K562 (cell line): ENCODE measurements around the gene BNIPL. TPM values are rescaled to one million over a fixed set of nuclear protein-coding genes. Genes with fewer than 3 reads are reported as not detected.

ENCODE experiments used
- ATAC-seq: fragments of 200-7000 bp; cut with Tn5 transposase; 3 replicates; pipeline ENCODE4 v1.9.1; 2020; ENCODE audit warnings: moderate library complexity
- BruUV-seq: library from RNA; stranded (reverse); fragments of 400-500 nt; replicated peaks from 2 replicates; lab custom pipeline; 2021; lab: Mats Ljungman, UMichigan
- CTCF ChIA-PET: fragments of 300-600 bp; formaldehyde crosslinking; extraction: SDS; loops from one replicate; lab custom pipeline; 2021; ENCODE audit warnings: low intra/inter-chr PET ratio; lab: Yijun Ruan, JAX
- POLR2A ChIA-PET: fragments of 300-600, 350-650 bp; sonication (Branson Sonifier 250); formaldehyde crosslinking; extraction: SDS; loops from one replicate; lab custom pipeline; 2021; ENCODE audit warnings: antibody characterized with exemption, inconsistent platforms; lab: Yijun Ruan, JAX
- DNase-seq, 4 experiments: peaks; one replicate each; pipeline versions ENCODE4 v3.0.0 to v3.0.0-alpha.2; 2011 to 2018; ENCODE audit warnings: low spot score in 3 of 4, mixed read lengths in 3 of 4; ENCODE audit errors: extremely low read depth in 1 of 4
- FAIRE-seq: peaks from 2 replicates; lab custom pipeline; 2011; peaks lifted over from hg19 to GRCh38; lab: Jason Lieb, UNC
- H2AFZ ChIP-seq: 2 replicates; pipeline ENCODE4 v1.6.0; 2011; ENCODE audit warnings: low read depth, low read length, control low read depth, inconsistent platforms
- H3K27ac ChIP-seq: fragments of 200-600 bp; 3 replicates; pipeline ENCODE4 v1.8.0; 2011; ENCODE audit warnings: low read depth, mild to moderate bottlenecking, control low read depth, inconsistent platforms, low read length, moderate library complexity, mixed read lengths; ENCODE audit errors: extremely low read depth
- H3K27me3 ChIP-seq, 2 experiments: fragments of 300-600 bp in 1 of 2; 2 replicates in 1 of 2; 3 replicates in 1 of 2; pipeline versions ENCODE4 v1.6.0 to v1.8.0; 2011; ENCODE audit warnings: inconsistent platforms in 2 of 2, low read length in 2 of 2, mild to moderate bottlenecking in 1 of 2, mixed read lengths in 1 of 2, moderate library complexity in 1 of 2; ENCODE audit not compliant: control insufficient read depth in 2 of 2, insufficient read depth in 2 of 2
- H3K36me3 ChIP-seq: fragments of 300-600 bp; 3 replicates; pipeline ENCODE4 v1.8.0; 2011; ENCODE audit warnings: mild to moderate bottlenecking, low read length, inconsistent platforms; ENCODE audit not compliant: control insufficient read depth, insufficient read depth
- H3K4me1 ChIP-seq, 2 experiments: fragments of 200-600 bp in 1 of 2; replicated peaks in 1 of 2; 2 replicates in 1 of 2; 3 replicates in 1 of 2; pipeline versions ENCODE4 v1.5.1 to v1.8.0; 2011; ENCODE audit warnings: inconsistent platforms in 2 of 2, low read length in 2 of 2, mild to moderate bottlenecking in 1 of 2, mixed read lengths in 1 of 2, moderate library complexity in 1 of 2; ENCODE audit not compliant: control insufficient read depth in 2 of 2, insufficient read depth in 2 of 2
- H3K4me2 ChIP-seq: 2 replicates; pipeline ENCODE4 v1.6.1; 2011; ENCODE audit warnings: low read length, control low read depth, inconsistent platforms, mixed read lengths; ENCODE audit not compliant: insufficient read depth
- H3K4me3 ChIP-seq: fragments of 200-600 bp; sonication (generic), shearing (Covaris generic); 2 replicates; pipeline ENCODE4 v1.5.1; 2016; ENCODE audit warnings: control low read depth, inconsistent platforms
- H3K79me2 ChIP-seq: fragments of 200-600 bp; 3 replicates; pipeline ENCODE4 v1.8.0; 2011; ENCODE audit warnings: low read length, inconsistent platforms; ENCODE audit not compliant: control insufficient read depth, insufficient read depth
- H3K9ac ChIP-seq, 2 experiments: 2 replicates each; pipeline versions ENCODE4 v1.6.0 to v1.6.1; 2011; ENCODE audit warnings: low read depth in 2 of 2, low read length in 2 of 2, control low read depth in 1 of 2, inconsistent platforms in 1 of 2, mild to moderate bottlenecking in 1 of 2, mixed read lengths in 1 of 2; ENCODE audit not compliant: insufficient read depth in 1 of 2
- H3K9me1 ChIP-seq: one replicate; pipeline ENCODE4 v1.6.0; 2011; ENCODE audit warnings: inconsistent platforms, mild to moderate bottlenecking, low read length, moderate library complexity; ENCODE audit not compliant: control insufficient read depth, insufficient read depth
- H3K9me3 ChIP-seq: replicated peaks from 2 replicates; pipeline ENCODE4 v1.5.1; 2011; ENCODE audit warnings: low read depth, low read length, inconsistent platforms; ENCODE audit not compliant: control insufficient read depth, insufficient read depth
- H4K20me1 ChIP-seq: replicated peaks from 2 replicates; pipeline ENCODE4 v1.6.1; 2011; ENCODE audit warnings: low read length, inconsistent platforms, mixed read lengths; ENCODE audit not compliant: control insufficient read depth, insufficient read depth
- BCOR ChIP-seq: fragments of 450-650 bp; IDR thresholded peaks from 2 replicates; pipeline ENCODE4 v1.6.1; 2016
- CXXC5 ChIP-seq: fragments of 250-450 bp; sonication (Bioruptor Pico); IDR thresholded peaks from 2 replicates; pipeline ENCODE4 v1.8.0; 2022; ENCODE audit warnings: inconsistent platforms, mild to moderate bottlenecking, moderate library complexity
- KLF13 ChIP-seq: fragments of 450-650 bp; IDR thresholded peaks from 2 replicates; pipeline ENCODE4 v1.6.1; 2016; ENCODE audit warnings: missing genetic modification characterization, low read depth, mild to moderate bottlenecking, missing compliant biosample characterization, moderate library complexity, borderline replicate concordance
- MTA2 ChIP-seq: fragments of 450-650 bp; IDR thresholded peaks from 2 replicates; pipeline ENCODE4 v1.6.1; 2016; ENCODE audit warnings: low read depth
- POLR2A ChIP-seq: fragments of 450-650 bp; conservative IDR thresholded peaks from 2 replicates; pipeline ENCODE4 v1.6.1; 2016
- PURB ChIP-seq: sonication (generic); formaldehyde crosslinking; IDR thresholded peaks from 2 replicates; pipeline ENCODE4 v1.9.0; 2021; ENCODE audit warnings: low read depth, mild to moderate bottlenecking, missing genetic modification reagents
- SP1 ChIP-seq: sonication (generic); formaldehyde crosslinking; IDR thresholded peaks from 2 replicates; pipeline ENCODE4 v1.8.1; 2022; ENCODE audit warnings: mild to moderate bottlenecking, missing genetic modification reagents
- SRF ChIP-seq, 2 experiments: fragments of 250-450, 450-650 bp in 1 of 2; sonication (Bioruptor Pico) in 1 of 2; sonication (generic) in 1 of 2; formaldehyde crosslinking; IDR thresholded peaks; 2 replicates each; pipeline versions ENCODE4 v1.5.0 to v1.5.1; 2020 to 2022; ENCODE audit warnings: mild to moderate bottlenecking in 1 of 2, missing genetic modification reagents in 1 of 2
- U2AF2 ChIP-seq: fragments of 200-400 bp; formaldehyde crosslinking; optimal IDR thresholded peaks from 2 replicates; pipeline ENCODE3; 2017; ENCODE audit warnings: low read depth, mild to moderate bottlenecking, low read length
- ZKSCAN1 ChIP-seq: fragments of 150-350 bp; IDR thresholded peaks from 2 replicates; pipeline ENCODE4 v1.6.1; 2016; ENCODE audit warnings: low read depth, low read length
- ZNF224 ChIP-seq: sonication (generic); formaldehyde crosslinking; IDR thresholded peaks from 2 replicates; pipeline ENCODE4 v1.8.0; 2022; ENCODE audit warnings: mild to moderate bottlenecking, missing genetic modification reagents
- ZNF23 ChIP-seq: fragments of 250-450 bp; sonication (Bioruptor Pico); IDR thresholded peaks from 2 replicates; pipeline ENCODE4 v1.4.0; 2020; ENCODE audit warnings: mild to moderate bottlenecking
- WGBS: fragments of 100-300 bp; shearing (Covaris generic); methylation state at CpG from one replicate; pipeline ENCODE4 v1.1.6; 2016; ENCODE audit warnings: low coverage, mixed read lengths; ENCODE audit not compliant: insufficient coverage; ENCODE audit errors: missing lambda C conversion rate; 5-methylcytosine and 5-hydroxymethylcytosine counted together
- in situ Hi-C: fragments of 300-500 bp; cut with MboI; formaldehyde crosslinking; loops from 4 replicates; pipeline ENCODE4 v1.15.0; 2018; ENCODE audit warnings: inconsistent platforms, mixed read lengths
- intact Hi-C: fragments of 100-400 bp; cut with micrococcal nuclease; formaldehyde crosslinking; loops from 2 replicates; pipeline ENCODE4 v1.14.2; 2022
- polyA plus RNA-seq, 8 experiments: library from polyadenylated mRNA; depleted of rRNA in 4 of 8; stranded (reverse) in 5 of 8; unstranded in 3 of 8; fragments of >200 nt; fragmentation: Nextera tagmentation in 2 of 8; fragmentation: Illumina TruSeq in 1 of 8; extraction: Ambion mirVana in 2 of 8; extraction: Trizol in 1 of 8; gene quantifications; 2 replicates each; pipeline versions ENCODE4 v1.2.1 to v1.2.3, GENCODE V29; 2011 to 2014; ENCODE audit warnings: inconsistent platforms in 1 of 8, missing spikeins in 1 of 8
- total RNA-seq, 7 experiments: library from RNA; depleted of rRNA in 6 of 7; stranded (reverse); fragments of >200 nt in 6 of 7; fragmentation: Illumina TruSeq in 2 of 7; extraction: Trizol in 2 of 7; gene quantifications; 2 replicates each; pipeline versions ENCODE4 v1.2.1 to v1.2.3, GENCODE V29; 2011 to 2021; ENCODE audit warnings: low replicate concordance in 1 of 7
- TF ChIP-seq, protein P1 (sequence below): IDR thresholded peaks from 2 replicates; pipeline ENCODE4 v1.6.1; 2011; ENCODE audit warnings: borderline replicate concordance, low read depth, mild to moderate bottlenecking, moderate library complexity, low read length; ENCODE audit not compliant: insufficient read depth, poor library complexity, severe bottlenecking
- TF ChIP-seq, protein P2 (sequence below), 3 experiments: IDR thresholded peaks in 2 of 3; conservative IDR thresholded peaks in 1 of 3; 2 replicates each; pipeline ENCODE4 v1.5.1; 2011 to 2012; ENCODE audit warnings: low read length in 3 of 3, mild to moderate bottlenecking in 3 of 3, control low read depth in 2 of 3, improper control_type of control experiment in 1 of 3, inconsistent platforms in 1 of 3, low read depth in 1 of 3, mixed read lengths in 1 of 3, moderate library complexity in 1 of 3; ENCODE audit not compliant: insufficient read depth in 2 of 3
- TF ChIP-seq, protein P3 (sequence below): sonication (generic); formaldehyde crosslinking; IDR thresholded peaks from 2 replicates; pipeline ENCODE4 v1.8.0; 2022; ENCODE audit warnings: mild to moderate bottlenecking, missing genetic modification reagents
- TF ChIP-seq, protein P4 (sequence below): fragments of 250-450 bp; sonication (Bioruptor Pico); IDR thresholded peaks from 2 replicates; pipeline ENCODE4 v1.8.0; 2022; ENCODE audit warnings: inconsistent platforms

BNIPL gene
- total and polyA plus RNA-seq, 9 of the 15 experiments (the other 6 are each of a cell fraction or from before 2014, with no cell fraction given), result 0.08 to 1.4 (median 0.68) TPM

DNA sequence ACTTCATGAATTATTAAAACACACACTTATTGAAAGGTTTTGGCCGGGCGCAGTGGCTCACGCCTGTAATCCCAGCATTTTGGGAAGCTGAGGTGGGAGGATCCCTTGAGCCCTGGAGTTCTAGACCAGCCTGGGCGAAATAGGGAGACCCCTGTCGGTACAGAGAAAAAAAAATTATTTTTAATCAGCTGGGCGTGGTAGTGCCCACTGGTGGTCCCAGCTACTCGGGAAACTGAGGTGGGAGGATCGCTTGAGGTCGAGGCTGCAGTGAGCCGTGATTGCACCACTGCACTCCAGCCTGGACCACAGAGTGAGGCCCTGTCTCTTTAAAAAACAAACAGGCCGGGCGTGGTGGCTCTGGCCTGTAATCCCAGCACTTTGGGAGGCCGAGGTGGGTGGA is 35.8 kb downstream of the BNIPL start:
- Histone ChIP-seq H2AFZ (no peak overlapping the region), H3K9me1 (no peaks in the 10 kb centered on the region), H3K4me2 (no peak overlapping the region), H3K9ac (no peak overlapping the region), H3K79me2 (peaks cover 20% of the 10 kb centered on the region), H3K9me3 (no peaks in the 10 kb centered on the region), H3K4me1 (peaks cover 20 to 29% of the 10 kb centered on the region in 2 experiments), H4K20me1 (no peaks in the 10 kb centered on the region), H3K4me3 (no peak overlapping the region), H3K27me3 (no peaks in the 10 kb centered on the region), H3K36me3 (peaks cover 15% of the 10 kb centered on the region; the same call in 1 of the 3 replicates), H3K27ac (no peak overlapping the region; the same call in 2 of the 3 replicates)
- no TSS peak for BruUV-seq
- WGBS, result 31% methylated on average over 13 of the region's 13 CpGs
- ATAC-seq (no peak), DNase-seq (no peak), FAIRE-seq (no peak)
- in situ Hi-C loops (no loop called here), intact Hi-C loops (loop anchor here (5.0 kb wide), 1 partner anchor 65 kb away; the partner anchor contains the start of genes MINDY1 and PRUNE1)
- CTCF ChIA-PET, result interaction anchor here (0.6 kb wide), 1 partner anchor 37 kb away, joined by 6 read pairs; no protein-coding TSS in a partner anchor
- POLR2A ChIA-PET, result interaction anchor here (0.6 to 1.5 kb wide), 5 partner anchors 9 to 668 kb away, joined by 3 to 6 read pairs (median 3); no protein-coding TSS in a partner anchor
- TF ChIP-seq CXXC5, result no peak
- peak; percentile 27; the same call in 1 of the 2 replicates for TF ChIP-seq KLF13 (tag)
- TF ChIP-seq MTA2, result no peak
- TF ChIP-seq, protein P1, sequence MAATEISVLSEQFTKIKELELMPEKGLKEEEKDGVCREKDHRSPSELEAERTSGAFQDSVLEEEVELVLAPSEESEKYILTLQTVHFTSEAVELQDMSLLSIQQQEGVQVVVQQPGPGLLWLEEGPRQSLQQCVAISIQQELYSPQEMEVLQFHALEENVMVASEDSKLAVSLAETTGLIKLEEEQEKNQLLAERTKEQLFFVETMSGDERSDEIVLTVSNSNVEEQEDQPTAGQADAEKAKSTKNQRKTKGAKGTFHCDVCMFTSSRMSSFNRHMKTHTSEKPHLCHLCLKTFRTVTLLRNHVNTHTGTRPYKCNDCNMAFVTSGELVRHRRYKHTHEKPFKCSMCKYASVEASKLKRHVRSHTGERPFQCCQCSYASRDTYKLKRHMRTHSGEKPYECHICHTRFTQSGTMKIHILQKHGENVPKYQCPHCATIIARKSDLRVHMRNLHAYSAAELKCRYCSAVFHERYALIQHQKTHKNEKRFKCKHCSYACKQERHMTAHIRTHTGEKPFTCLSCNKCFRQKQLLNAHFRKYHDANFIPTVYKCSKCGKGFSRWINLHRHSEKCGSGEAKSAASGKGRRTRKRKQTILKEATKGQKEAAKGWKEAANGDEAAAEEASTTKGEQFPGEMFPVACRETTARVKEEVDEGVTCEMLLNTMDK, result peak; percentile 52
- TF ChIP-seq, protein P2, sequence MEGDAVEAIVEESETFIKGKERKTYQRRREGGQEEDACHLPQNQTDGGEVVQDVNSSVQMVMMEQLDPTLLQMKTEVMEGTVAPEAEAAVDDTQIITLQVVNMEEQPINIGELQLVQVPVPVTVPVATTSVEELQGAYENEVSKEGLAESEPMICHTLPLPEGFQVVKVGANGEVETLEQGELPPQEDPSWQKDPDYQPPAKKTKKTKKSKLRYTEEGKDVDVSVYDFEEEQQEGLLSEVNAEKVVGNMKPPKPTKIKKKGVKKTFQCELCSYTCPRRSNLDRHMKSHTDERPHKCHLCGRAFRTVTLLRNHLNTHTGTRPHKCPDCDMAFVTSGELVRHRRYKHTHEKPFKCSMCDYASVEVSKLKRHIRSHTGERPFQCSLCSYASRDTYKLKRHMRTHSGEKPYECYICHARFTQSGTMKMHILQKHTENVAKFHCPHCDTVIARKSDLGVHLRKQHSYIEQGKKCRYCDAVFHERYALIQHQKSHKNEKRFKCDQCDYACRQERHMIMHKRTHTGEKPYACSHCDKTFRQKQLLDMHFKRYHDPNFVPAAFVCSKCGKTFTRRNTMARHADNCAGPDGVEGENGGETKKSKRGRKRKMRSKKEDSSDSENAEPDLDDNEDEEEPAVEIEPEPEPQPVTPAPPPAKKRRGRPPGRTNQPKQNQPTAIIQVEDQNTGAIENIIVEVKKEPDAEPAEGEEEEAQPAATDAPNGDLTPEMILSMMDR (IDR thresholded peaks at IDR 0.05 in 2 of 3, conservative IDR thresholded peaks at IDR 0.05 in 1 of 3; ENCODE audit: insufficient read depth in 2 of 3, low read depth in 1 of 3, low read length in 3 of 3), result peak; percentile 34 to 66 (median 52); a peak in 5 of 6 replicates
- TF ChIP-seq ZNF224, result no peak
- 0 out of 2 replicates have a peak, but pooled peaks have one; percentile 11 for TF ChIP-seq BCOR
- TF ChIP-seq, protein P3, sequence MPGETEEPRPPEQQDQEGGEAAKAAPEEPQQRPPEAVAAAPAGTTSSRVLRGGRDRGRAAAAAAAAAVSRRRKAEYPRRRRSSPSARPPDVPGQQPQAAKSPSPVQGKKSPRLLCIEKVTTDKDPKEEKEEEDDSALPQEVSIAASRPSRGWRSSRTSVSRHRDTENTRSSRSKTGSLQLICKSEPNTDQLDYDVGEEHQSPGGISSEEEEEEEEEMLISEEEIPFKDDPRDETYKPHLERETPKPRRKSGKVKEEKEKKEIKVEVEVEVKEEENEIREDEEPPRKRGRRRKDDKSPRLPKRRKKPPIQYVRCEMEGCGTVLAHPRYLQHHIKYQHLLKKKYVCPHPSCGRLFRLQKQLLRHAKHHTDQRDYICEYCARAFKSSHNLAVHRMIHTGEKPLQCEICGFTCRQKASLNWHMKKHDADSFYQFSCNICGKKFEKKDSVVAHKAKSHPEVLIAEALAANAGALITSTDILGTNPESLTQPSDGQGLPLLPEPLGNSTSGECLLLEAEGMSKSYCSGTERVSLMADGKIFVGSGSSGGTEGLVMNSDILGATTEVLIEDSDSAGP, result peak; percentile 70
- no peak for TF ChIP-seq ZKSCAN1
- no peak for TF ChIP-seq SRF (CRISPR knock-in tag; IDR thresholded peaks at IDR 0.05)
- TF ChIP-seq PURB, result no peak
- TF ChIP-seq U2AF2, result no peak
- TF ChIP-seq, protein P4, sequence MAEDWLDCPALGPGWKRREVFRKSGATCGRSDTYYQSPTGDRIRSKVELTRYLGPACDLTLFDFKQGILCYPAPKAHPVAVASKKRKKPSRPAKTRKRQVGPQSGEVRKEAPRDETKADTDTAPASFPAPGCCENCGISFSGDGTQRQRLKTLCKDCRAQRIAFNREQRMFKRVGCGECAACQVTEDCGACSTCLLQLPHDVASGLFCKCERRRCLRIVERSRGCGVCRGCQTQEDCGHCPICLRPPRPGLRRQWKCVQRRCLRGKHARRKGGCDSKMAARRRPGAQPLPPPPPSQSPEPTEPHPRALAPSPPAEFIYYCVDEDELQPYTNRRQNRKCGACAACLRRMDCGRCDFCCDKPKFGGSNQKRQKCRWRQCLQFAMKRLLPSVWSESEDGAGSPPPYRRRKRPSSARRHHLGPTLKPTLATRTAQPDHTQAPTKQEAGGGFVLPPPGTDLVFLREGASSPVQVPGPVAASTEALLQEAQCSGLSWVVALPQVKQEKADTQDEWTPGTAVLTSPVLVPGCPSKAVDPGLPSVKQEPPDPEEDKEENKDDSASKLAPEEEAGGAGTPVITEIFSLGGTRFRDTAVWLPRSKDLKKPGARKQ (CRISPR knock-in tag), result no peak
- TF ChIP-seq SP1 (CRISPR knock-in tag), result peak; percentile 26; the same call in 1 of the 2 replicates
- TF ChIP-seq POLR2A, result no peak
- no peak for TF ChIP-seq ZNF23
